Motor neuron (in vitro differentiated cells): ENCODE results near the gene CAPZB. TPM values are rescaled to one million over a fixed set of nuclear protein-coding genes. Genes with fewer than 3 reads are reported as not detected.

Experiments used
- ATAC-seq, 8 experiments: fragments of 200-7000 bp; cut with Tn5 transposase; replicated peaks in 6 of 8; 2 replicates each; pipeline ENCODE4 v1.8.0; 2021; ENCODE audit warnings: mild to moderate bottlenecking in 8 of 8, moderate library complexity in 8 of 8
- H3K27ac ChIP-seq, 2 donors: fragments of 250-450 bp; sonication (Bioruptor Pico); 2 replicates each; pipeline ENCODE4 v1.9.0; 2021; ENCODE audit warnings: antibody characterized with exemption in 2 of 2, mild to moderate bottlenecking in 2 of 2, moderate library complexity in 1 of 2
- H3K4me1 ChIP-seq, 2 donors: fragments of 250-450 bp; sonication (Bioruptor Pico); replicated peaks in 1 of 2; 2 replicates each; pipeline ENCODE4 v1.6.1; 2021; ENCODE audit warnings: antibody characterized with exemption in 2 of 2, mild to moderate bottlenecking in 2 of 2, moderate library complexity in 1 of 2
- H3K4me3 ChIP-seq, 5 donors: fragments of 250-450 bp; sonication (Bioruptor Pico); 2 replicates each; pipeline ENCODE4 v1.9.0; 2021; ENCODE audit warnings: antibody characterized with exemption in 5 of 5, mild to moderate bottlenecking in 5 of 5, moderate library complexity in 4 of 5
- WGBS, 10 experiments: fragments of 450-650 bp; shearing (Covaris generic); methylation state at CpG; one replicate each; pipeline ENCODE4 v1.0.0; 2022; 5-methylcytosine and 5-hydroxymethylcytosine counted together
- in situ Hi-C, 9 experiments: fragments of 400-800 bp; cut with MboI; loops; one replicate each; pipeline ENCODE4 v1.15.0; 2021; ENCODE audit warnings: low sequenced_read_pairs in 9 of 9, low pct_unique_long_range_greater_than_20kb in 2 of 9; ENCODE audit not compliant: unreplicated experiment in 9 of 9
- total RNA-seq, 8 experiments: library from RNA; unstranded; fragments of 300-600 nt; gene quantifications; 2 replicates each; pipeline versions ENCODE4 v1.2.3 to v1.2.4, GENCODE V29; 2022

The CAPZB gene
- total RNA-seq, 8 experiments from 2014 or later: 82.4 to 216 (median 123) TPM

DNA sequence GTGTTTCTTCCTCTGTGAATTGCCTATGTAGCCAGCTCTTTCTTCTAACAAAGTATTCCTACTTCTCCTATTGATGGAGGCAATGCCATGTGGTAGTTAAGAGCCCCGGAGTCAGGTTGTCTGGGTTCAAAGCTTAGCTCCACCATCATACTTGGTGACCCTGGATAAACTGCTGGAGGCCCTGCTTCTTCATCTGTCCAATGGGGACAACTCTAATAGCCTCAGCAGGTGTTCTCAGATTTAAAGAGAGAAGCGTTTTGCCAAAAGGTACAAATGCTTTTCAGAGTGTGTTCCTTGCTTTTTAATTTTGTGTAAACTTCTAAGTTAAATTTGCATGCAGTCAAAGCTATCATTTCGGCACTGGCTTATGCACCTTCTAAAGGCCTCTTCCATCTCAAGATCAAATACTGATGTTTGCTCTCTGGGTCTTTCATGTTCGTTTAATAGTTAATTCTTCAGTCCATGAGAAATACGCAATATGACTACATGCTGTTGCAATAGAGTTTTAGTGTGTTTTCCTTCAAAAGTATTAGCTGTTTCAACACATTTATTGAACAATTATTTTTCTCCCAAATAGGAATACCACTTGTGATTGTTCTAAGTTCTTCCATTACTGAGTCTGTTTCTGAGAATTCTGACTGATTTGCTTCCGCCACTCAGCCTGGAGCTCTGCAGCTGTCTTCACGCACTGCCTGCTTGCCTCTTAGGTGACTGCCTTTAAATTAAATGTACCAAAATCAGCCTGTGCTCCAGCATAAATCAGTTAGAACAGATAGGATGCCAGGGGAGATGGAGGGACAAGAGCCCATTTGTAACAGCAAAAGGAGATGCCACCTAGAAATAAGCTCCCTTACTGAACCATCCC, 75.6 kb downstream of the CAPZB start:
- Histone ChIP-seq H3K4me1 (peaks cover 12 to 17% of the 10 kb centered on the region in 2 donors), H3K27ac (no peak overlapping the region), H3K4me3 (no peak overlapping the region)
- no peak for ATAC-seq
- in situ Hi-C loops: no loop called here
- WGBS, 10 experiments: 74 to 100% (median 97%) methylated on average over 3 to 7 of the region's 7 CpGs

DNA sequence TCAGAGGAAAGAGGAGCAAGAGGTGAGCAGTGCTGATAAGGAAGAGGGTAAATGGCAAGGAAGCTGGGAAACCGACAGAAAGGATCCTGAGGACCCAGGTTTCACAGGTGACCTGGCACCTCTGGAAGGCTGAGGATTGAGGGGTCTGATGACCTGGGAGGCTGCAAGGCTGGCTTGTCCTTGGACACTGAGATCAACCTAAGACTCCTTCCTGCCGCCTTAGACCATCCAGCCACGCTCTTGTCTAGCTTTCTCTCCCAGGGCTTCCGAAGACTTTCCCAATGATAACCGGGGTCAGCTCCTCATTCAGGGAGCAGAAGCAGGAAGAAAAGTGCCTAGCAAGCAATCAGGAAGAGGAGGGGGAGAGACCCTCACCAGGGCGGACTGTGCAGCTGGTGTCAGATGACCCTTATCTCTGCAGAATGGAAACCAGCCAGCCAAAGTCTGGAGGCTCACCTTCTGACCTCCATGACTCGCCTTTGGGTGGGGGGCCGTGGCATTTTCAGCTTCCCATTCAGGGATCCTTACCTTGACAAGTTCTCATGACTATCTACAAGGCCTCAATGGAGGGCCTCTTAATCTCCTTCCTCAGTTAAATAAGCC, 77.7 kb downstream of the CAPZB start:
- Histone ChIP-seq H3K27ac (no peak overlapping the region), H3K4me1 (peaks cover 12 to 16% of the 10 kb centered on the region in 2 donors), H3K4me3 (no peak overlapping the region)
- in situ Hi-C loops: no loop called here
- WGBS, 10 experiments: 20 to 100% (median 76%) methylated on average over 1 to 7 of the region's 8 CpGs; no CpG with 5 or more reads in 3 of the 10 experiments
- no peak for ATAC-seq

GRCh38 chr1:19406680-19407079, 78.7 kb downstream of the CAPZB start:
- WGBS, 10 experiments: 85 to 100% (median 90%) methylated on average over 1 to 5 of the region's 5 CpGs; no CpG with 5 or more reads in 3 of the 10 experiments
- in situ Hi-C loops: no loop called here
- peaks cover 12 to 16% of the 10 kb centered on the region in 2 donors for H3K4me1 ChIP-seq
- H3K4me3 ChIP-seq: no peak overlapping the region
- no peak overlapping the region for H3K27ac ChIP-seq
- ATAC-seq: no peak

GRCh38 chr1:19405761-19406487, 79.4 kb downstream of the CAPZB start:
- H3K27ac ChIP-seq: peak overlapping the region in 1 of 2 donors; percentile 3
- 0 to 33% (median 11%) methylated on average over 1 to 20 of the region's 22 CpGs; no CpG with 5 or more reads in 1 of the 10 experiments for WGBS, 10 experiments
- peaks cover 12 to 16% of the 10 kb centered on the region in 2 donors for H3K4me1 ChIP-seq
- H3K4me3 ChIP-seq: no peak overlapping the region
- in situ Hi-C loops: no loop called here
- peak; percentile 46 to 92 (median 90) for ATAC-seq

- peak in 7 of 8 experiments; percentile 3 to 70 (median 33) for ATAC-seq
- peaks cover 12 to 16% of the 10 kb centered on the region in 2 donors for H3K4me1 ChIP-seq
- in situ Hi-C loops: no loop called here
- no peak overlapping the region for H3K4me3 ChIP-seq
- no peak overlapping the region for H3K27ac ChIP-seq
- WGBS, 10 experiments: 24 to 93% (median 50%) methylated on average over 2 to 10 of the region's 10 CpGs; no CpG with 5 or more reads in 1 of the 10 experiments
Measured at GRCh38 chr1:19405195-19405760, 80.1 kb downstream of the CAPZB start.

DNA sequence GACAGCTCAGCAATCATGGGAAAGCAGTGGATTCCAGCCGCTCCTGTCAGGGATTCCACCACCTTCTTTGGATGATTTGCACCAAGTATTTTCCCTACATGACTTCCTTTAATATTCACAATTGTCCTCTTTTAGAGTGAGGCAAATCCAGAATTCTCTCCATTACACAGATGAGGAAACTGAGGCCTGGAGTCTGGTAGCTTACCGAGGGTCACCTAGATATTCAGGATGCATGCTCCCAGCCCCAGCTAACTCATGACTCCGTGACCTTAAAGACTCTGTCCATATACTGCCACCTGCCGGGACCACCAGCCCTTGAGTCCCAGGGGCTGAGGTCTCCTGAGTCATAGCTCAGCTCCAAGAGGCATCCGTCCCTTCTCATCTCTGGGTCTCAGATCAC, 80.6 kb downstream of the CAPZB start:
- Histone ChIP-seq H3K4me3 (no peak overlapping the region), H3K27ac (no peak overlapping the region), H3K4me1 (peaks cover 12 to 16% of the 10 kb centered on the region in 2 donors)
- ATAC-seq: no peak
- WGBS, 10 experiments: 52 to 100% (median 81%) methylated on average over 1 to 4 of the region's 5 CpGs; no CpG with 5 or more reads in 1 of the 10 experiments
- in situ Hi-C loops: no loop called here

DNA sequence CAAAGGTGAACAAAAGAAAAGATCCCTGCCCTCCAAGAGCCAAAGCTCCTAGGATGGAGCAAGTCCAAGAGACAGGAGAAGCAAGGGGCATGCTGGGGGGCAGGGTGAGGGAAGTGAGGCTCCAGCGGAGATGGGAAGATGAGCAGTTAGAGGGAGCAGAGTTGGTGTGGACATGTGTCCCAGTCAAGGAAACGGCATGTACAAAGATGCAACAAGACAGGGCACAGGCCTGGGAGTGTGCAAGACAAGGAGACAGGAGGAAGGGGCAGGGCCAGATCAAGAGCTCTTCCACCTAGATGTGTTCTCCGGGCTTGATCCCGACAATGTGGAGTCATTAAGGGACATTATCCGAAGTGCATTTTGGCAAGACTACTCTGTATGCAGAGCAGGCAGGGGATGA, 82.1 kb downstream of the CAPZB start:
- no peak for ATAC-seq
- Histone ChIP-seq H3K4me3 (no peak overlapping the region), H3K27ac (no peak overlapping the region), H3K4me1 (peaks cover 12 to 16% of the 10 kb centered on the region in 2 donors)
- WGBS, 10 experiments: 30 to 100% (median 91%) methylated on average over 1 to 5 of the region's 5 CpGs; no CpG with 5 or more reads in 2 of the 10 experiments
- in situ Hi-C loops: no loop called here

GRCh38 chr1:19402031-19402813, 83.1 kb downstream of the CAPZB start:
- 57 to 100% (median 89%) methylated on average over 1 to 7 of the region's 7 CpGs; no CpG with 5 or more reads in 2 of the 10 experiments for WGBS, 10 experiments
- in situ Hi-C loops: no loop called here

DNA sequence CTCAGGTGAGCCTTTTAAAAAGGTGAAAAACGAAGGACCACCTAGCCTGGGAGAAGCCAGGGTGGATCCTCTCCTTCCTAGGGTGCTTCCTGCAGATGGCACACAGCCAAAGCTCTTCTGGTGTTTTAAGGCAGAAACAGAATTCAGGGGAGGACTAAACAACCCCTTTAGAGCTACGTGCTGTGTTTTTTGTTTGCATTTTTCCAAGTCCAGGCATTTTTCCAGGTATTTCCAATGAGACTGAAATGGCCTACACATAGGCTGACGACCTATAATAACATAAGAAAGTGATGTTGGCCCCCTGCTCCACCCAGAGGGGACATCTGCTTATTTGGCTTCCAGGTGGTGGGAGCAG, 83.8 kb downstream of the CAPZB start:
- Histone ChIP-seq H3K4me1 (peaks cover 11 to 16% of the 10 kb centered on the region in 2 donors), H3K4me3 (no peak overlapping the region), H3K27ac (no peak overlapping the region)
- WGBS, 10 experiments: 72 to 100% (median 87%) methylated on average over 1 to 3 of the region's 3 CpGs; no CpG with 5 or more reads in 3 of the 10 experiments
- in situ Hi-C loops: no loop called here
- ATAC-seq: no peak

More at GRCh38 chr1:19402031-19402813, 83.1 kb downstream of the CAPZB start:
- Histone ChIP-seq H3K4me3 (no peak overlapping the region), H3K4me1 (peaks cover 12 to 16% of the 10 kb centered on the region in 2 donors), H3K27ac (no peak overlapping the region)
- no peak for ATAC-seq

- Histone ChIP-seq H3K4me3 (no peak overlapping the region), H3K4me1 (peaks cover 6 to 12% of the 10 kb centered on the region in 2 donors), H3K27ac (no peak overlapping the region)
- no peak for ATAC-seq
- in situ Hi-C loops: no loop called here
- 20 to 87% (median 58%) methylated on average over 1 to 7 of the region's 7 CpGs for WGBS, 10 experiments
Measured at GRCh38 chr1:19400875-19401534, 84.3 kb downstream of the CAPZB start.

GRCh38 chr1:19400192-19400611, 85.1 kb downstream of the CAPZB start:
- no peak for ATAC-seq
- H3K4me1 ChIP-seq: peaks cover 4 to 5% of the 10 kb centered on the region in 2 donors
- no peak overlapping the region for H3K27ac ChIP-seq
- 60 to 100% (median 94%) methylated on average over 2 to 10 of the region's 11 CpGs; no CpG with 5 or more reads in 3 of the 10 experiments for WGBS, 10 experiments
- in situ Hi-C loops: no loop called here
- H3K4me3 ChIP-seq: no peak overlapping the region
